Liver (tissue), 9 donors: ENCODE measurements around the gene KRTAP5-6. TPM values are rescaled to one million over a fixed set of nuclear protein-coding genes. Genes with fewer than 3 reads are reported as not detected.

Experiments used
- DNase-seq: peaks from one replicate; pipeline ENCODE4 v3.0.0-alpha.2; 2017; ENCODE audit warnings: low spot score
- H3K27ac ChIP-seq, 2 donors: one replicate each; pipeline ENCODE4 v1.7.0; 2013; ENCODE audit warnings: inconsistent platforms in 2 of 2, low read length in 2 of 2, control low read depth in 1 of 2, low read depth in 1 of 2, mild to moderate bottlenecking in 1 of 2
- H3K27me3 ChIP-seq, 4 donors: one replicate each; pipeline versions ENCODE4 v1.6.1 to v1.7.0; 2013; ENCODE audit warnings: low read length in 3 of 4, inconsistent platforms in 1 of 4, mild to moderate bottlenecking in 1 of 4, moderate library complexity in 1 of 4; ENCODE audit not compliant: control insufficient read depth in 4 of 4, insufficient read depth in 4 of 4
- H3K36me3 ChIP-seq, 4 donors: one replicate each; pipeline versions ENCODE4 v1.6.1 to v1.7.0; 2013; ENCODE audit warnings: low read length in 3 of 4, mild to moderate bottlenecking in 3 of 4, low read depth in 1 of 4, moderate library complexity in 1 of 4; ENCODE audit not compliant: control insufficient read depth in 4 of 4, insufficient read depth in 3 of 4
- H3K4me1 ChIP-seq, 4 donors: one replicate each; pipeline versions ENCODE4 v1.6.1 to v1.7.0; 2013; ENCODE audit warnings: low read length in 3 of 4, mild to moderate bottlenecking in 3 of 4, moderate library complexity in 1 of 4; ENCODE audit not compliant: control insufficient read depth in 4 of 4, insufficient read depth in 4 of 4
- H3K4me3 ChIP-seq, 3 donors: one replicate each; pipeline versions ENCODE4 v1.6.1 to v1.7.0; 2013; ENCODE audit warnings: low read length in 3 of 3, control low read depth in 1 of 3, low read depth in 1 of 3, mild to moderate bottlenecking in 1 of 3
- H3K9ac ChIP-seq, 2 donors: one replicate each; pipeline ENCODE4 v1.7.0; 2013; ENCODE audit warnings: low read length in 2 of 2, mild to moderate bottlenecking in 2 of 2, moderate library complexity in 2 of 2, control low read depth in 1 of 2, low read depth in 1 of 2
- H3K9me3 ChIP-seq, 4 donors: one replicate each; pipeline versions ENCODE4 v1.6.1 to v1.7.0; 2013; ENCODE audit warnings: low read length in 3 of 4; ENCODE audit not compliant: control insufficient read depth in 4 of 4
- ATF3 ChIP-seq: IDR thresholded peaks from 2 replicates; pipeline ENCODE4 v1.6.1; 2016; ENCODE audit warnings: antibody characterized with exemption
- CTCF ChIP-seq: fragments of 150-350 bp; IDR thresholded peaks from 2 replicates; pipeline ENCODE4 v1.5.1; 2017; ENCODE audit warnings: improper control_type of control experiment, low read depth, low read length; ENCODE audit not compliant: missing input control
- FOXA1 ChIP-seq: IDR thresholded peaks from 2 replicates; pipeline ENCODE4 v1.6.1; 2016; ENCODE audit warnings: antibody characterized with exemption
- FOXA2 ChIP-seq: IDR thresholded peaks from 2 replicates; pipeline ENCODE4 v1.6.1; 2016; ENCODE audit warnings: antibody characterized with exemption
- GABPA ChIP-seq, 2 donors: IDR thresholded peaks in 1 of 2; conservative IDR thresholded peaks in 1 of 2; 2 replicates each; pipeline ENCODE4 v1.6.1; 2016; ENCODE audit warnings: antibody characterized with exemption in 2 of 2, mild to moderate bottlenecking in 1 of 2, moderate library complexity in 1 of 2
- HNF4A ChIP-seq, 2 donors: conservative IDR thresholded peaks; 2 replicates each; pipeline ENCODE4 v1.6.1; 2016; ENCODE audit warnings: antibody characterized with exemption in 2 of 2, mild to moderate bottlenecking in 2 of 2
- HNF4G ChIP-seq: IDR thresholded peaks from 2 replicates; pipeline ENCODE4 v1.6.1; 2016; ENCODE audit warnings: antibody characterized with exemption
- JUND ChIP-seq, 2 donors: IDR thresholded peaks; 2 replicates each; pipeline ENCODE4 v1.6.1; 2016; ENCODE audit warnings: antibody characterized with exemption in 2 of 2
- MAX ChIP-seq: IDR thresholded peaks from 2 replicates; pipeline ENCODE4 v1.6.1; 2016; ENCODE audit warnings: antibody characterized with exemption
- NR2F2 ChIP-seq: IDR thresholded peaks from 2 replicates; pipeline ENCODE4 v1.6.1; 2016; ENCODE audit warnings: antibody characterized with exemption
- RAD21 ChIP-seq, 2 donors: IDR thresholded peaks; 2 replicates each; pipeline ENCODE4 v1.6.1; 2016; ENCODE audit warnings: antibody characterized with exemption in 2 of 2, mild to moderate bottlenecking in 2 of 2
- REST ChIP-seq: IDR thresholded peaks from 2 replicates; pipeline ENCODE4 v1.6.1; 2016; ENCODE audit warnings: antibody characterized with exemption, mild to moderate bottlenecking
- RXRA ChIP-seq, 2 donors: IDR thresholded peaks; 2 replicates each; pipeline ENCODE4 v1.6.1; 2017 to 2018; ENCODE audit warnings: antibody characterized with exemption in 2 of 2, mild to moderate bottlenecking in 1 of 2
- SP1 ChIP-seq: IDR thresholded peaks from 2 replicates; pipeline ENCODE4 v1.6.1; 2018; ENCODE audit warnings: antibody characterized with exemption, mild to moderate bottlenecking
- TAF1 ChIP-seq: conservative IDR thresholded peaks from 2 replicates; pipeline ENCODE4 v1.6.1; 2016; ENCODE audit warnings: antibody characterized with exemption, mild to moderate bottlenecking
- YY1 ChIP-seq: IDR thresholded peaks from 2 replicates; pipeline ENCODE4 v1.6.1; 2016; ENCODE audit warnings: antibody characterized with exemption, mild to moderate bottlenecking
- ZBTB33 ChIP-seq: IDR thresholded peaks from 2 replicates; pipeline ENCODE4 v1.6.1; 2016; ENCODE audit warnings: antibody characterized with exemption
- WGBS: extraction: QIAGEN DNeasy Blood & Tissue Kit; methylation state at CpG from one replicate; pipeline ENCODE4 v1.1.7; 2013; 5-methylcytosine and 5-hydroxymethylcytosine counted together
- polyA plus RNA-seq, 2 donors: library from polyadenylated mRNA; stranded (reverse) in 1 of 2; unstranded in 1 of 2; fragments of 200-250 nt in 1 of 2; fragments of >200 nt in 1 of 2; fragmentation: Nextera tagmentation in 1 of 2; extraction: Ambion mirVana in 1 of 2; gene quantifications; one replicate each; pipeline versions ENCODE4 v1.2.1 to v1.2.3, GENCODE V29; 2013 to 2015
- total RNA-seq, 2 donors: library from RNA; depleted of rRNA; stranded (reverse); fragments of >200 nt; gene quantifications; one replicate each; pipeline ENCODE4 v1.2.3, GENCODE V29; 2014
- donor health status: healthy.
- donor health status: healthy.
- donor health status: healthy.
- donor health status: healthy.
- donor health status: healthy.

Gene KRTAP5-6
- total and polyA plus RNA-seq, 4 donors = 0.84 to 1.2 TPM; not detected in 2

GRCh38 chr11:1650034-1650917 is 46.7 kb upstream of the KRTAP5-6 start:
- H3K27ac ChIP-seq = no peak overlapping the region
- WGBS = 74% methylated on average over 15 of the region's 15 CpGs
- TF ChIP-seq SP1 (peak; percentile 33), RXRA (IDR thresholded peaks at IDR 0.05) (peak in 1 of 2 donors; percentile 48), ZBTB33 (no peak)
- DNase-seq = no peak
- no peaks in the 10 kb centered on the region for H3K9me3 ChIP-seq
- H3K36me3 ChIP-seq = no peaks in the 10 kb centered on the region
- no peak overlapping the region for H3K9ac ChIP-seq
- H3K4me3 ChIP-seq = no peak overlapping the region
- peaks cover 17 to 37% (median 29%) of the 10 kb centered on the region in 4 donors for H3K4me1 ChIP-seq
- H3K27me3 ChIP-seq = no peaks in the 10 kb centered on the region

- H3K9me3 ChIP-seq = no peaks in the 10 kb centered on the region
- WGBS = 77% methylated on average over 5 of the region's 5 CpGs
- no peak overlapping the region for H3K27ac ChIP-seq
- no peak overlapping the region for H3K4me3 ChIP-seq
- no peaks in the 10 kb centered on the region for H3K27me3 ChIP-seq
- TF ChIP-seq NR2F2 (no peak), HNF4G (no peak), REST (no peak), RXRA (IDR thresholded peaks at IDR 0.05) (no peak), ZBTB33 (no peak), FOXA1 (no peak), RAD21 (IDR thresholded peaks at IDR 0.05) (no peak), YY1 (no peak), ATF3 (no peak), MAX (no peak), TAF1 (no peak), HNF4A (conservative IDR thresholded peaks at IDR 0.05) (no peak), JUND (IDR thresholded peaks at IDR 0.05) (no peak), FOXA2 (no peak), CTCF (no peak), GABPA (IDR thresholded peaks at IDR 0.05 in 1 of 2, conservative IDR thresholded peaks at IDR 0.05 in 1 of 2) (no peak), SP1 (no peak)
- H3K9ac ChIP-seq = no peak overlapping the region
- H3K36me3 ChIP-seq = no peaks in the 10 kb centered on the region
- DNase-seq = no peak
- H3K4me1 ChIP-seq = peaks cover 22 to 43% (median 35%) of the 10 kb centered on the region in 4 donors
Measured at GRCh38 chr11:1650918-1651262, 46.1 kb upstream of the KRTAP5-6 start.
